LNCaP clone FGC (cell line): ENCODE results near the gene MACROD2.

Experiments
- DNase-seq: peaks from one replicate; pipeline ENCODE4 v3.0.0-alpha.2; 2011; ENCODE audit warnings: low read depth
- H3K4me3 ChIP-seq: 2 replicates; pipeline ENCODE4 v1.5.1; 2011; ENCODE audit warnings: mild to moderate bottlenecking, low read depth, low read length, control low read depth
- CTCF ChIP-seq: IDR thresholded peaks from 2 replicates; pipeline ENCODE4 v1.5.1; 2012; ENCODE audit warnings: mild to moderate bottlenecking; ENCODE audit not compliant: control insufficient read depth, insufficient read depth; ENCODE audit errors: extremely low read depth

MACROD2 gene

DNA sequence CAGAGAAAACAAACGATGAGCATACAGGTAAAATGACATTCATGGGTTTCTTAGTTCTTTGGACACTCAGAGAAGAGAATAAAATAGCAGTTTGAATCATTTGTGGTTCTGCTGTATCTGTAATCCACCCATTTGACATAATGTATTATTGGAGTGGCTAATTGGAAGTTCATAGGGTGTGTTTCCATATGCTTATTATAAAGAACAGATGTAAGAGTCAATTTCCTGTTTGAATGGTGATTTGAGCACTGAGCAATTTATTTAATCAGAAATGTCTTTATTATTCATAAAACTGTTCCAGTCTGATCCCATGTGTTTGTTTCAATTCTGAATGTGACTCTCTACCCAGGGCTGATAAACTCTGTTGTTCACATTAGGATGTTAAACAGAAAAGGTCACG is 1638.8 kb downstream of the MACROD2 start:
- H3K4me3 ChIP-seq, result no peak overlapping the region
- no peak for DNase-seq
- no peak for TF ChIP-seq CTCF

GRCh38 chr20:15637546-15637945 is 1642.2 kb downstream of the MACROD2 start:
- no peak overlapping the region for H3K4me3 ChIP-seq
- no peak for DNase-seq
- TF ChIP-seq CTCF, result no peak

GRCh38 chr20:15637950-15638754 is 1642.8 kb downstream of the MACROD2 start:
- H3K4me3 ChIP-seq, result no peak overlapping the region
- peak; percentile 26 for DNase-seq
- no peak for TF ChIP-seq CTCF

GRCh38 chr20:15638816-15639215 is 1643.5 kb downstream of the MACROD2 start:
- no peak for TF ChIP-seq CTCF
- no peak for DNase-seq
- H3K4me3 ChIP-seq, result no peak overlapping the region

GRCh38 chr20:15639839-15640238 is 1644.5 kb downstream of the MACROD2 start:
- DNase-seq, result no peak
- no peak for TF ChIP-seq CTCF
- H3K4me3 ChIP-seq, result no peak overlapping the region

- DNase-seq, result peak; percentile 7
- TF ChIP-seq CTCF, result no peak
Observed at GRCh38 chr20:15642109-15642508, 1646.8 kb downstream of the MACROD2 start.

DNA sequence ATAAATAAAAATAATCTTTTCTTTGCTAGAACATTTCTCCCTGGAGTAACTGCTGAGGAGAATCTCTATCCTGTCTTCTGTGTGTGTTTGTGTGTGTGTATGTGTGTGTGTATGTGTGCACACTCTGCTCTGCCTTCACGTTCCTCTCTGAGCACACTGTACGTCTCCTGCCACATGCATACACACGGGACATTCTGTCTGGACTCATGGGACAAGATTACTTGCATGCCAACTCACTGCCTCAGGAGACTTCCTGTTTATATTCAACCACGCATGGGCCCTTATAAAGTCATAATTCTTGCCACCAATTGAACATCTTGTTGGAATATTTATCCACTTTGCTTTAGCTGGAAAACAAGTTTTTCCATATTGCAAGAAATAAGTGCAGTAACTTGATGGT is 1647.4 kb downstream of the MACROD2 start:
- no peak for TF ChIP-seq CTCF
- H3K4me3 ChIP-seq, result no peak overlapping the region
- DNase-seq, result no peak

More at GRCh38 chr20:15642109-15642508, 1646.8 kb downstream of the MACROD2 start:
- H3K4me3 ChIP-seq, result no peak overlapping the region
